K562 (cell line): ENCODE measurements around the gene OR7C1. TPM values are rescaled to one million over a fixed set of nuclear protein-coding genes. Genes with fewer than 3 reads are reported as not detected.

ENCODE experiments used
- CBFA2T3 ChIP-seq: fragments of 450-650 bp; IDR thresholded peaks from 2 replicates; pipeline ENCODE4 v1.6.1; 2017
- CCNT2 ChIP-seq: IDR thresholded peaks from 2 replicates; pipeline ENCODE4 v1.6.1; 2011; ENCODE audit warnings: borderline replicate concordance, low read depth, mild to moderate bottlenecking, moderate library complexity, mixed read lengths, low read length; ENCODE audit not compliant: insufficient read length; ENCODE audit errors: extremely low read depth
- CTCF ChIP-seq, 3 experiments: IDR thresholded peaks in 2 of 3; conservative IDR thresholded peaks in 1 of 3; 2 replicates each; pipeline ENCODE4 v1.5.1; 2011 to 2012; ENCODE audit warnings: low read length in 3 of 3, mild to moderate bottlenecking in 3 of 3, control low read depth in 2 of 3, improper control_type of control experiment in 1 of 3, inconsistent platforms in 1 of 3, low read depth in 1 of 3, mixed read lengths in 1 of 3, moderate library complexity in 1 of 3; ENCODE audit not compliant: insufficient read depth in 2 of 3
- E4F1 ChIP-seq: fragments of 250-450 bp; sonication (Bioruptor Pico); IDR thresholded peaks from 2 replicates; pipeline ENCODE4 v1.5.0; 2021; ENCODE audit warnings: mild to moderate bottlenecking, borderline replicate concordance
- EWSR1 ChIP-seq: fragments of 450-650 bp; IDR thresholded peaks from 2 replicates; pipeline ENCODE4 v1.6.1; 2018; ENCODE audit warnings: borderline replicate concordance, mild to moderate bottlenecking, low read depth, moderate library complexity; ENCODE audit not compliant: partially characterized antibody
- ILK ChIP-seq: fragments of 450-650 bp; IDR thresholded peaks from 2 replicates; pipeline ENCODE4 v1.6.1; 2016; ENCODE audit warnings: missing genetic modification characterization, low read depth, mild to moderate bottlenecking, missing compliant biosample characterization, moderate library complexity, borderline replicate concordance
- KDM2B ChIP-seq: fragments of 250-450 bp; sonication (Bioruptor Pico); IDR thresholded peaks from 2 replicates; pipeline ENCODE4 v1.8.0; 2021; ENCODE audit warnings: mild to moderate bottlenecking, moderate library complexity
- L3MBTL2 ChIP-seq: fragments of 450-650 bp; IDR thresholded peaks from 2 replicates; pipeline ENCODE4 v1.6.1; 2016; ENCODE audit warnings: mild to moderate bottlenecking, moderate library complexity
- NCOA2 ChIP-seq, 2 experiments: fragments of 450-650 bp; IDR thresholded peaks; 2 replicates each; pipeline ENCODE4 v1.6.1; 2018; ENCODE audit warnings: mild to moderate bottlenecking in 2 of 2, moderate library complexity in 1 of 2; ENCODE audit not compliant: partially characterized antibody in 2 of 2
- NFIC ChIP-seq: fragments of 450-650 bp; IDR thresholded peaks from 2 replicates; pipeline ENCODE4 v1.6.1; 2017; ENCODE audit warnings: mild to moderate bottlenecking, inconsistent platforms
- RAD21 ChIP-seq, 2 experiments: fragments of 250-450 bp in 1 of 2; fragments of 450-650 bp in 1 of 2; sonication (Bioruptor Pico) in 1 of 2; formaldehyde crosslinking in 1 of 2; IDR thresholded peaks in 1 of 2; conservative IDR thresholded peaks in 1 of 2; 2 replicates each; pipeline versions ENCODE4 v1.4.0 to v1.8.0; 2020 to 2022; ENCODE audit warnings: mild to moderate bottlenecking in 2 of 2, moderate library complexity in 1 of 2
- SIN3A ChIP-seq, 2 experiments: fragments of 150-350 bp in 1 of 2; IDR thresholded peaks; 2 replicates each; pipeline ENCODE4 v1.6.1; 2011 to 2016; ENCODE audit warnings: borderline replicate concordance in 2 of 2, low read depth in 2 of 2, low read length in 2 of 2, mild to moderate bottlenecking in 2 of 2, moderate library complexity in 2 of 2; ENCODE audit not compliant: control insufficient read depth in 1 of 2
- YY1 ChIP-seq, 3 experiments: IDR thresholded peaks; 2 replicates each; pipeline ENCODE4 v1.6.1; 2011; ENCODE audit warnings: low read length in 2 of 3, mild to moderate bottlenecking in 2 of 3, moderate library complexity in 2 of 3, borderline replicate concordance in 1 of 3, control low read depth in 1 of 3, low read depth in 1 of 3; ENCODE audit not compliant: insufficient read depth in 3 of 3, insufficient replicate concordance in 2 of 3, control insufficient read depth in 1 of 3, insufficient read length in 1 of 3; ENCODE audit errors: extremely low read depth in 1 of 3
- ZC3H11A ChIP-seq: IDR thresholded peaks from 2 replicates; pipeline ENCODE4 v1.6.1; 2012; ENCODE audit warnings: low read depth, low read length, improper control_type of control experiment
- ZEB2 ChIP-seq: fragments of 450-650 bp; IDR thresholded peaks from 2 replicates; pipeline ENCODE4 v1.6.1; 2016
- ZKSCAN3 ChIP-seq: fragments of 250-450 bp; sonication (Bioruptor Pico); IDR thresholded peaks from 2 replicates; pipeline ENCODE4 v1.4.0; 2020
- ZNF212 ChIP-seq: fragments of 450-650 bp; formaldehyde crosslinking; IDR thresholded peaks from 2 replicates; pipeline ENCODE4 v1.4.0; 2020; ENCODE audit warnings: mild to moderate bottlenecking
- ZNF347 ChIP-seq: fragments of 450-650 bp; formaldehyde crosslinking; IDR thresholded peaks from 2 replicates; pipeline ENCODE4 v1.4.0; 2020; ENCODE audit warnings: low read depth, mild to moderate bottlenecking, moderate library complexity
- polyA plus RNA-seq, 8 experiments: library from polyadenylated mRNA; depleted of rRNA in 4 of 8; stranded (reverse) in 5 of 8; unstranded in 3 of 8; fragments of >200 nt; fragmentation: Nextera tagmentation in 2 of 8; fragmentation: Illumina TruSeq in 1 of 8; extraction: Ambion mirVana in 2 of 8; extraction: Trizol in 1 of 8; gene quantifications; 2 replicates each; pipeline versions ENCODE4 v1.2.1 to v1.2.3, GENCODE V29; 2011 to 2014; ENCODE audit warnings: inconsistent platforms in 1 of 8, missing spikeins in 1 of 8
- total RNA-seq, 7 experiments: library from RNA; depleted of rRNA in 6 of 7; stranded (reverse); fragments of >200 nt in 6 of 7; fragmentation: Illumina TruSeq in 2 of 7; extraction: Trizol in 2 of 7; gene quantifications; 2 replicates each; pipeline versions ENCODE4 v1.2.1 to v1.2.3, GENCODE V29; 2011 to 2021; ENCODE audit warnings: low replicate concordance in 1 of 7
- TF ChIP-seq, protein P1 (sequence below), 2 experiments: fragments of 450-650 bp in 1 of 2; sonication (generic) in 1 of 2; formaldehyde crosslinking in 1 of 2; IDR thresholded peaks in 1 of 2; conservative IDR thresholded peaks in 1 of 2; 2 replicates each; pipeline versions ENCODE4 v1.6.1 to v1.8.1; 2016 to 2023; ENCODE audit warnings: mild to moderate bottlenecking in 2 of 2, moderate library complexity in 2 of 2, inconsistent platforms in 1 of 2, missing genetic modification reagents in 1 of 2
- TF ChIP-seq, protein P2 (sequence below): sonication (generic); formaldehyde crosslinking; IDR thresholded peaks from 2 replicates; pipeline ENCODE4 v1.8.1; 2023; ENCODE audit warnings: mild to moderate bottlenecking, missing genetic modification reagents

Gene OR7C1
- total and polyA plus RNA-seq, 9 of the 15 experiments (the other 6 are each of a cell fraction or from before 2014, with no cell fraction given) = 0.01 to 0.18 (median 0.10) TPM; not detected in 1

DNA sequence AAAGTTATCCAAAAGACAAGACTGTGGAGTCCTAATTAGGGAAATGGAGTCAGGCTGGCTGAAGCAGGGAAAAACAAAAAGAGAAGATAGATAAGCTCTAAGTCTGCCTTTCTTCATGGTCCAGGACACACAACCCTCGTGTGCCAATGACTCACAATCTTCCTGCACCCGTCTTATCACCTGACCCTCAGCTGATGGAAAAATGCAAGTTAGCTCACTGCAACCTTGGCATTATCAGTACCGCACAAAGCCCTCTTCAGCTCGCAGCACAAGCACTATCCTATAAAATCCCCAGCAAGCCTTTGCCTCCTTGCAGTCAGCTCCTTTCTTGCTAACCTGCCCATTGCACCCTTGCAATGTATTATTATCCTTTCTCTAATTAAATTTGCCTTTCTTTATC is 4.3 kb downstream of the OR7C1 start (continued):
- no peak for TF ChIP-seq E4F1 (CRISPR knock-in tag)
- TF ChIP-seq ILK (tag) = no peak
- no peak for TF ChIP-seq KDM2B
- no peak for TF ChIP-seq NFIC
- no peak for TF ChIP-seq ZKSCAN3 (CRISPR knock-in tag)
- TF ChIP-seq ZEB2 = no peak
- TF ChIP-seq ZNF212 (CRISPR knock-in tag) = no peak
- no peak for TF ChIP-seq YY1 (IDR thresholded peaks at IDR 0.05; ENCODE audit: borderline replicate concordance in 1 of 3, control insufficient read depth in 1 of 3, extremely low read depth in 1 of 3, insufficient read depth in 3 of 3, insufficient read length in 1 of 3, insufficient replicate concordance in 2 of 3, low read depth in 1 of 3, low read length in 2 of 3)
- TF ChIP-seq RAD21 (CRISPR knock-in tag; conservative IDR thresholded peaks at IDR 0.05 in 1 of 2, IDR thresholded peaks at IDR 0.05 in 1 of 2) = no peak
- TF ChIP-seq EWSR1 = no peak
- TF ChIP-seq ZNF347 (CRISPR knock-in tag) = no peak
- 0 out of 2 replicates have a peak, but pooled peaks have one; percentile 23 for TF ChIP-seq L3MBTL2
- TF ChIP-seq, protein P1, sequence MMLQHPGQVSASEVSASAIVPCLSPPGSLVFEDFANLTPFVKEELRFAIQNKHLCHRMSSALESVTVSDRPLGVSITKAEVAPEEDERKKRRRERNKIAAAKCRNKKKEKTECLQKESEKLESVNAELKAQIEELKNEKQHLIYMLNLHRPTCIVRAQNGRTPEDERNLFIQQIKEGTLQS (IDR thresholded peaks at IDR 0.05) = peak; percentile 51; the same call in 1 of the 2 replicates
- TF ChIP-seq, protein P1 (CRISPR knock-in tag; conservative IDR thresholded peaks at IDR 0.05) = no peak
- peak; percentile 66 for TF ChIP-seq CBFA2T3
- TF ChIP-seq CCNT2 = no peak
- TF ChIP-seq, protein P2, sequence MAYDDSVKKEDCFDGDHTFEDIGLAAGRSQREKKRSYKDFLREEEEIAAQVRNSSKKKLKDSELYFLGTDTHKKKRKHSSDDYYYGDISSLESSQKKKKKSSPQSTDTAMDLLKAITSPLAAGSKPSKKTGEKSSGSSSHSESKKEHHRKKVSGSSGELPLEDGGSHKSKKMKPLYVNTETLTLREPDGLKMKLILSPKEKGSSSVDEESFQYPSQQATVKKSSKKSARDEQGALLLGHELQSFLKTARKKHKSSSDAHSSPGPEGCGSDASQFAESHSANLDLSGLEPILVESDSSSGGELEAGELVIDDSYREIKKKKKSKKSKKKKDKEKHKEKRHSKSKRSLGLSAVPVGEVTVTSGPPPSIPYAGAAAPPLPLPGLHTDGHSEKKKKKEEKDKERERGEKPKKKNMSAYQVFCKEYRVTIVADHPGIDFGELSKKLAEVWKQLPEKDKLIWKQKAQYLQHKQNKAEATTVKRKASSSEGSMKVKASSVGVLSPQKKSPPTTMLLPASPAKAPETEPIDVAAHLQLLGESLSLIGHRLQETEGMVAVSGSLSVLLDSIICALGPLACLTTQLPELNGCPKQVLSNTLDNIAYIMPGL (CRISPR knock-in tag) = no peak
- TF ChIP-seq CTCF (IDR thresholded peaks at IDR 0.05 in 2 of 3, conservative IDR thresholded peaks at IDR 0.05 in 1 of 3; ENCODE audit: insufficient read depth in 2 of 3, low read depth in 1 of 3, low read length in 3 of 3) = no peak
- no peak for TF ChIP-seq ZC3H11A
- no peak for TF ChIP-seq SIN3A (IDR thresholded peaks at IDR 0.05; ENCODE audit: borderline replicate concordance in 2 of 2, control insufficient read depth in 1 of 2, low read depth in 2 of 2, low read length in 2 of 2)
- TF ChIP-seq NCOA2 (IDR thresholded peaks at IDR 0.05; ENCODE audit: partially characterized antibody in 2 of 2) = no peak
